Cardiac muscle cell (in vitro differentiated cells and primary cell): ENCODE measurements around the gene TMEM40. TPM values are rescaled to one million over a fixed set of nuclear protein-coding genes. Genes with fewer than 3 reads are reported as not detected.

ENCODE experiments used
- DNase-seq, 2 donors: peaks; one replicate each; pipeline versions ENCODE4 v3.0.0 to v3.0.0-alpha.2; 2010 to 2017; ENCODE audit warnings: low read depth in 1 of 2, low spot score in 1 of 2
- H3K27ac ChIP-seq: fragments of 200-600 bp; sonication (generic); 2 replicates; pipeline ENCODE4 v1.5.1; 2016
- H3K27me3 ChIP-seq: fragments of 200-600 bp; sonication (generic); 2 replicates; pipeline ENCODE4 v1.6.0; 2016; ENCODE audit warnings: control low read depth
- H3K36me3 ChIP-seq: fragments of 200-600 bp; sonication (generic); 2 replicates; pipeline ENCODE4 v1.5.1; 2016; ENCODE audit warnings: control low read depth
- H3K4me1 ChIP-seq: fragments of 200-600 bp; sonication (generic); 2 replicates; pipeline ENCODE4 v1.8.1; 2017; ENCODE audit warnings: low read depth, mild to moderate bottlenecking, mixed run types
- H3K4me3 ChIP-seq: fragments of 200-600 bp; sonication (generic); 2 replicates; pipeline ENCODE4 v1.5.1; 2016; ENCODE audit warnings: mild to moderate bottlenecking
- H3K9me3 ChIP-seq: fragments of 200-600 bp; sonication (generic); 2 replicates; pipeline ENCODE4 v1.5.1; 2017; ENCODE audit warnings: low read depth, mild to moderate bottlenecking, control low read depth
- CTCF ChIP-seq: IDR thresholded peaks from 2 replicates; pipeline ENCODE4 v1.5.1; 2012; ENCODE audit warnings: low read depth, mild to moderate bottlenecking, low read length
- polyA plus RNA-seq: library from polyadenylated mRNA; unstranded; fragments of >200 nt; fragmentation: Nextera tagmentation; extraction: Ambion mirVana; gene quantifications from 2 replicates; pipeline ENCODE4 v1.2.1, GENCODE V29; 2016
- total RNA-seq: library from RNA; depleted of rRNA; stranded (reverse); fragments of >200 nt; gene quantifications from 2 replicates; pipeline ENCODE4 v1.2.3, GENCODE V29; 2016

The TMEM40 gene
- total and polyA plus RNA-seq, 2 experiments from 2014 or later = 4.0 to 5.2 TPM

GRCh38 chr3:12710062-12710461 lies 49.0 kb downstream of the TMEM40 start:
- DNase-seq = no peak
- no peak for TF ChIP-seq CTCF
- Histone ChIP-seq H3K27ac (no peak overlapping the region), H3K4me3 (no peak overlapping the region), H3K27me3 (no peaks in the 10 kb centered on the region), H3K9me3 (no peaks in the 10 kb centered on the region), H3K4me1 (peaks cover 12% of the 10 kb centered on the region), H3K36me3 (no peaks in the 10 kb centered on the region)

GRCh38 chr3:12709334-12709733 lies 49.7 kb downstream of the TMEM40 start:
- no peak for TF ChIP-seq CTCF
- H3K36me3 ChIP-seq = no peaks in the 10 kb centered on the region
- H3K4me3 ChIP-seq = no peak overlapping the region
- H3K4me1 ChIP-seq = peaks cover 12% of the 10 kb centered on the region
- DNase-seq = no peak
- no peaks in the 10 kb centered on the region for H3K9me3 ChIP-seq
- no peaks in the 10 kb centered on the region for H3K27me3 ChIP-seq
- H3K27ac ChIP-seq = no peak overlapping the region

GRCh38 chr3:12708584-12709192 lies 50.4 kb downstream of the TMEM40 start:
- H3K4me1 ChIP-seq = peaks cover 12% of the 10 kb centered on the region
- no peaks in the 10 kb centered on the region for H3K9me3 ChIP-seq
- no peak overlapping the region for H3K4me3 ChIP-seq
- TF ChIP-seq CTCF = peak; percentile 35
- H3K36me3 ChIP-seq = no peaks in the 10 kb centered on the region
- H3K27me3 ChIP-seq = no peaks in the 10 kb centered on the region
- H3K27ac ChIP-seq = no peak overlapping the region
- DNase-seq = peak; percentile 72 to 83

GRCh38 chr3:12707449-12707848 lies 51.6 kb downstream of the TMEM40 start:
- peak in 1 of 2 donors; percentile 52 for DNase-seq
- H3K9me3 ChIP-seq = no peaks in the 10 kb centered on the region
- H3K36me3 ChIP-seq = no peaks in the 10 kb centered on the region
- H3K4me3 ChIP-seq = no peak overlapping the region
- no peaks in the 10 kb centered on the region for H3K27me3 ChIP-seq
- H3K4me1 ChIP-seq = peaks cover 12% of the 10 kb centered on the region
- no peak overlapping the region for H3K27ac ChIP-seq
- no peak for TF ChIP-seq CTCF

GRCh38 chr3:12706504-12707253 lies 52.4 kb downstream of the TMEM40 start:
- H3K27me3 ChIP-seq = no peaks in the 10 kb centered on the region
- DNase-seq = peak; percentile 78 to 81
- H3K4me1 ChIP-seq = peaks cover 12% of the 10 kb centered on the region
- TF ChIP-seq CTCF = peak; percentile 90
- no peaks in the 10 kb centered on the region for H3K36me3 ChIP-seq
- no peaks in the 10 kb centered on the region for H3K9me3 ChIP-seq
- H3K4me3 ChIP-seq = no peak overlapping the region
- H3K27ac ChIP-seq = no peak overlapping the region
